Upper lobe of right lung (tissue), 1 donor: Measurements from ENCODE around the gene RRP8. TPM values are rescaled to one million over a fixed set of nuclear protein-coding genes. Genes with fewer than 3 reads are reported as not detected.
A peak's percentile ranks its signal among the peaks of the same experiment; 100 is the strongest.

ENCODE experiments used
- ATAC-seq: fragments of 200-7000 bp; cut with Tn5 transposase; one replicate; pipeline ENCODE4 v1.9.1; 2020; ENCODE audit warnings: mild to moderate bottlenecking, moderate library complexity
- DNase-seq: peaks from one replicate; pipeline ENCODE4 v3.0.0-alpha.2; 2020
- H3K27ac ChIP-seq: fragments of 200-600 bp; one replicate; pipeline ENCODE4 v1.8.0; 2022
- H3K27me3 ChIP-seq: fragments of 200-600 bp; one replicate; pipeline ENCODE4 v1.8.0; 2022; ENCODE audit warnings: mild to moderate bottlenecking
- H3K36me3 ChIP-seq: fragments of 200-600 bp; one replicate; pipeline ENCODE4 v1.8.0; 2022
- H3K4me1 ChIP-seq: fragments of 200-600 bp; one replicate; pipeline ENCODE4 v1.8.0; 2022
- H3K4me3 ChIP-seq: fragments of 200-600 bp; one replicate; pipeline ENCODE4 v1.8.0; 2022; ENCODE audit warnings: mild to moderate bottlenecking
- H3K9me3 ChIP-seq: fragments of 200-600 bp; one replicate; pipeline ENCODE4 v1.8.0; 2022
- CTCF ChIP-seq: fragments of 200-600 bp; IDR thresholded peaks from one replicate; pipeline ENCODE4 v1.8.0; 2022; ENCODE audit warnings: antibody characterized with exemption
- intact Hi-C: fragments of 100-400 bp; cut with DNase I; formaldehyde crosslinking; loops from one replicate; pipeline ENCODE4 v1.11.0; 2022
- total RNA-seq: library from RNA; stranded (reverse); fragmentation: NEBNext Ultra II Directional; extraction: Animal tissue kit (Norgen Biotek cat#: 25700); gene quantifications from one replicate; pipeline ENCODE4 v1.2.1, GENCODE V29; 2021
- donor health status: DM: no; HTN: yes; CAD: no; lungs with severe emphysema.

RRP8 gene
- total RNA-seq, 1 donor from 2014 or later, result 17.9 TPM

DNA sequence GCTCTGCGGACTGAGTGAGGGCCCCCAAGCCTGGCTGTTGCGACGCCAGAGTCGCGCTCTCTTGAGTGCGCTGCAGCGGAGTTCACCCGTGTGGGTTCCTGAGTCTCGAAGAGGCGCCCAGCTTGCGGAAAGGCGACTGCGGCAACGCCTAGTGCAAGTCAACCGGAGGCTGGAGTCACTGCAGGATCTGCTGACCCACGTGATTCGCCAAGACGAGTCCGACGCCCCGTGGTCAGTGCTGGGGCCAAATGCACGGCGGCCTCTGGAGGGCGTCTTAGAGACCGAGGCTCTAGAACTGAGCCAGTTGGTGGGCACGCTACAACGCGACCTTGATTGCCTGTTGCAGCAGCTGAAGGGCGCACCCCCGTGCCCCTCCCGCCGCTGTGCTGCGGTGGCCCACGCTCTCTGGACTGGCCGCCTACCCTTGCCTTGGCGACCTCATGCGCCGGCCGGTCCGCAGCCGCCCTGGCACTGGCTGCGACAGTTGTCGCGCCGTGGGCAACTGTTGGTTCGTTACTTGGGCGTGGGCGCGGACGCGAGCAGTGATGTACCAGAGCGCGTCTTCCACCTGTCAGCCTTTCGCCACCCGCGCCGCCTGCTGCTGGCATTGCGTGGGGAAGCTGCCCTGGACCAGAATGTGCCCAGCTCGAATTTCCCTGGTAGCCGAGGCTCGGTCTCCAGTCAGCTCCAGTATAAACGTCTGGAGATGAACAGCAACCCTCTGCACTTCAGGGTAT, 32.6 kb downstream of the RRP8 start:
- DNase-seq, result no peak
- ATAC-seq, result peak; percentile 48
- H3K27ac ChIP-seq, result no peak overlapping the region
- H3K36me3 ChIP-seq, result no peaks in the 10 kb centered on the region
- H3K27me3 ChIP-seq, result no peaks in the 10 kb centered on the region
- intact Hi-C loops, result no loop called here
- H3K4me3 ChIP-seq, result no peak overlapping the region
- no peak for TF ChIP-seq CTCF
- no peaks in the 10 kb centered on the region for H3K4me1 ChIP-seq
- no peaks in the 10 kb centered on the region for H3K9me3 ChIP-seq

DNA sequence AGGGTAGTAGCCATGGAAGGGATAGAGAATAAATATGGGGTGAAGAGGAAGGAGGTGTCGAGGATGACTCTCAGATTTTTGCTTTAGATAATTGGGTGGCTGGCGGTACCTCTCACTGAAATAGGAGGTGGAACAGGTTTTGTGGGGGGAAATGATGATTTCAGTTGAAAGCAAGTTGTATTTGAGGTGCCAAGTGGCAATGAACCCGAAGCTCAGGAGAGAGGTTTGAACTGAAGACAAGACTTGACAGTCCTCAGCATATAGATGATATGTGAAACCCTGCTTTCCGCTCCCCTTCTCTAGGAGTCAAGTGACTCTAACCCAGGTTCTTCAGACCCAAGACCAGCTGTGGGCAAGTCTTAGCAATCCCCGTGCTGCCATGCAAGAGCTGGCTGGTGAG, 33.7 kb downstream of the RRP8 start:
- no peak overlapping the region for H3K4me3 ChIP-seq
- no peak overlapping the region for H3K27ac ChIP-seq
- no peaks in the 10 kb centered on the region for H3K4me1 ChIP-seq
- DNase-seq (no peak), ATAC-seq (no peak)
- no peaks in the 10 kb centered on the region for H3K36me3 ChIP-seq
- no peaks in the 10 kb centered on the region for H3K9me3 ChIP-seq
- intact Hi-C loops, result no loop called here
- TF ChIP-seq CTCF, result no peak
- H3K27me3 ChIP-seq, result no peaks in the 10 kb centered on the region

- intact Hi-C loops, result no loop called here
- Histone ChIP-seq H3K4me3 (no peak overlapping the region), H3K36me3 (no peaks in the 10 kb centered on the region), H3K27ac (no peak overlapping the region), H3K27me3 (no peaks in the 10 kb centered on the region), H3K9me3 (no peaks in the 10 kb centered on the region), H3K4me1 (no peaks in the 10 kb centered on the region)
- TF ChIP-seq CTCF, result no peak
- ATAC-seq (no peak), DNase-seq (no peak)
Observed at GRCh38 chr11:6568191-6568918, 35.1 kb downstream of the RRP8 start.

GRCh38 chr11:6567371-6567745, 36.1 kb downstream of the RRP8 start:
- intact Hi-C loops, result no loop called here
- no peaks in the 10 kb centered on the region for H3K36me3 ChIP-seq
- no peaks in the 10 kb centered on the region for H3K9me3 ChIP-seq
- no peak for TF ChIP-seq CTCF
- H3K4me3 ChIP-seq, result no peak overlapping the region
- ATAC-seq (no peak), DNase-seq (no peak)
- no peaks in the 10 kb centered on the region for H3K27me3 ChIP-seq
- H3K27ac ChIP-seq, result no peak overlapping the region
- H3K4me1 ChIP-seq, result no peaks in the 10 kb centered on the region

DNA sequence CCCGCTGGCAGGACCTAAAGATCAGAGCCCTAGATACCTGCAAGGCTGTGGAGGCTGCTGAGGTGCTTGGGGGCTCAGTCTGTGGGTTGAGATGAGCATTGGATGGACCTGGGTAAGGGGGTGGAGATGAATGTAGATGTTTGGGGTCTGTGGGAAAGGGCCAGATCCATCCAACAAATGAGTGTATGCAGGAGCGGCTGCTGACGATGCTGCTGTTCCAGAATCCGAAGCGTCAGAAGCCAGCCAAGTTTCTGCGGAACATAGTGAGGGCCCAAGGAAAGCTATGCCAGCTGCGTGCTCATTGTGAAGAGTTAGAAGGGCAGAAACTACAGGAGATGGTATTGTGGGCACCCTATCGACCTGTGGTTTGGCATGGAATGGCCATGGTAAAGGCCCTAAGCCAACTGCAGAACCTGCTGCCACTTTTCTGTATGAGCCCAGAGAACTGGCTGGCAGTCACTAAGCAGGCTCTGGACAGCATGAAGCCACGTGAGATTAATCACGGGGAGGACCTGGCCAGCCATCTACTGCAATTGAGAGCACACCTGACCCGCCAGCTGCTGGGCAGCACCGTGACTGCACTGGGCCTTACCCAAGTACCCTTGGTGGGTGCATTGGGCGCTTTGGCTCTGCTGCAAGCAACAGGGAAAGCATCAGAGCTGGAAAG, 36.6 kb downstream of the RRP8 start:
- no peaks in the 10 kb centered on the region for H3K4me1 ChIP-seq
- DNase-seq, result no peak
- TF ChIP-seq CTCF, result no peak

More for the DNA sequence above, 36.6 kb downstream of the RRP8 start:
- Histone ChIP-seq H3K27me3 (no peaks in the 10 kb centered on the region), H3K27ac (no peak overlapping the region), H3K9me3 (no peaks in the 10 kb centered on the region), H3K36me3 (no peaks in the 10 kb centered on the region), H3K4me3 (no peak overlapping the region)
- intact Hi-C loops, result no loop called here
- ATAC-seq, result no peak
